Inflammatory macrophage treated with lipopolysaccharide for 4 hours (primary cell): ENCODE results near the gene MCEE.
"Not testable (repeated sequence)": the region's sequence is repeated elsewhere in the genome, so short reads cannot be mapped to it uniquely, and the experiment has no call there.

Source experiments
- DNase-seq: peaks from one replicate; pipeline ENCODE4 v3.0.0-alpha.2; 2020

Gene MCEE

GRCh38 chr2:71130152-71130904, at the start of gene MCEE, which contains the start of gene MPHOSPH10:
Gene MCEE (minus strand): TSS chr2:71130229. CDS start chr2:71130219, 10 bp downstream.
Gene MPHOSPH10 (plus strand): TSS chr2:71130634. CDS start chr2:71130666, 32 bp downstream.
- peak; percentile 90 for DNase-seq

GRCh38 chr2:71178836-71179235, 48.8 kb upstream of the MCEE start:
- not testable (repeated sequence) for DNase-seq

GRCh38 chr2:71174207-71174606, 44.2 kb upstream of the MCEE start:
- no peak for DNase-seq

- no peak for DNase-seq
These were observed 43.1 kb upstream of the MCEE start for GRCh38 chr2:71173096-71173495.

- no peak for DNase-seq
These were observed 36.8 kb upstream of the MCEE start for GRCh38 chr2:71166812-71167211.

- peak; percentile 41 for DNase-seq
These were observed 27.2 kb upstream of the MCEE start for GRCh38 chr2:71157124-71157793.

- no peak for DNase-seq
These were observed 26.5 kb upstream of the MCEE start for GRCh38 chr2:71156573-71156972.

- DNase-seq, result no peak
These were observed 25.8 kb upstream of the MCEE start for GRCh38 chr2:71155846-71156245.

- peak; percentile 12 for DNase-seq
These were observed 24.8 kb upstream of the MCEE start for GRCh38 chr2:71154798-71155197.

GRCh38 chr2:71154279-71154678, 24.2 kb upstream of the MCEE start:
- no peak for DNase-seq

GRCh38 chr2:71153585-71154224, 23.7 kb upstream of the MCEE start:
- DNase-seq, result no peak

GRCh38 chr2:71151620-71152019, 21.6 kb upstream of the MCEE start:
- DNase-seq, result no peak

- no peak for DNase-seq
These were observed 20.2 kb upstream of the MCEE start for GRCh38 chr2:71150082-71150816.

GRCh38 chr2:71148506-71149063, 18.6 kb upstream of the MCEE start:
- no peak for DNase-seq

GRCh38 chr2:71143782-71144181, 13.8 kb upstream of the MCEE start:
- no peak for DNase-seq

GRCh38 chr2:71136174-71136573, 6.1 kb upstream of the MCEE start:
- no peak for DNase-seq

GRCh38 chr2:71133603-71134002, 3.6 kb upstream of the MCEE start:
- no peak for DNase-seq

GRCh38 chr2:71131387-71132166, 1.5 kb upstream of the MCEE start:
- DNase-seq, result not testable (repeated sequence)

- peak; percentile 39 for DNase-seq
These were observed 846 bp upstream of the MCEE start for GRCh38 chr2:71130905-71131244.

- peak; percentile 59 for DNase-seq
These were observed 202 bp downstream of the MCEE start for GRCh38 chr2:71129902-71130151.

GRCh38 chr2:71129114-71129901, 721 bp downstream of the MCEE start:
- DNase-seq, result peak; percentile 5

GRCh38 chr2:71126957-71127356, 3.1 kb downstream of the MCEE start:
- DNase-seq, result no peak
